Trophoblast cell (in vitro differentiated cells and primary cell): ENCODE data around the gene CCNI.

Source experiments
- DNase-seq, 2 donors: peaks; one replicate each; pipeline ENCODE4 v3.0.0-alpha.2; 2016
- H2AFZ ChIP-seq: 2 replicates; pipeline ENCODE4 v1.6.1; 2013; ENCODE audit warnings: low read length, moderate library complexity, mild to moderate bottlenecking; ENCODE audit not compliant: insufficient read depth, poor library complexity
- H2AK5ac ChIP-seq: 2 replicates; pipeline ENCODE4 v1.6.1; 2013; ENCODE audit warnings: mild to moderate bottlenecking, low read length
- H2BK120ac ChIP-seq: 2 replicates; pipeline ENCODE4 v1.6.1; 2013; ENCODE audit warnings: low read length, mild to moderate bottlenecking, moderate library complexity; ENCODE audit not compliant: insufficient read depth, poor library complexity
- H2BK12ac ChIP-seq: 2 replicates; pipeline ENCODE4 v1.6.1; 2013; ENCODE audit warnings: mild to moderate bottlenecking, low read length, moderate library complexity
- H2BK5ac ChIP-seq: 2 replicates; pipeline ENCODE4 v1.6.1; 2013; ENCODE audit warnings: low read length, low read depth, moderate library complexity, mild to moderate bottlenecking; ENCODE audit not compliant: poor library complexity
- H3K14ac ChIP-seq: 2 replicates; pipeline ENCODE4 v1.6.1; 2013; ENCODE audit warnings: mild to moderate bottlenecking, low read length
- H3K18ac ChIP-seq: 2 replicates; pipeline ENCODE4 v1.6.1; 2013; ENCODE audit warnings: mild to moderate bottlenecking, low read length
- H3K23ac ChIP-seq: 2 replicates; pipeline ENCODE4 v1.6.1; 2013; ENCODE audit warnings: low read length
- H3K27ac ChIP-seq: 2 replicates; pipeline ENCODE4 v1.5.1; 2013; ENCODE audit warnings: low read depth, mild to moderate bottlenecking, inconsistent platforms, low read length, moderate library complexity
- H3K27me3 ChIP-seq: 2 replicates; pipeline ENCODE4 v1.6.1; 2013; ENCODE audit warnings: inconsistent platforms, mild to moderate bottlenecking, low read length, moderate library complexity; ENCODE audit not compliant: insufficient read depth
- H3K36me3 ChIP-seq, 2 experiments: 1 replicate in 1 of 2; 2 replicates in 1 of 2; pipeline ENCODE4 v1.6.1; 2013; ENCODE audit warnings: low read length in 2 of 2, mild to moderate bottlenecking in 2 of 2, moderate library complexity in 1 of 2; ENCODE audit not compliant: insufficient read depth in 2 of 2, control insufficient read depth in 1 of 2
- H3K4ac ChIP-seq: 2 replicates; pipeline ENCODE4 v1.6.1; 2013; ENCODE audit warnings: low read depth, mild to moderate bottlenecking, low read length, moderate library complexity
- H3K4me1 ChIP-seq, 2 experiments: 1 replicate in 1 of 2; 2 replicates in 1 of 2; pipeline ENCODE4 v1.6.1; 2013; ENCODE audit warnings: low read length in 2 of 2, mild to moderate bottlenecking in 2 of 2, moderate library complexity in 1 of 2; ENCODE audit not compliant: insufficient read depth in 2 of 2, control insufficient read depth in 1 of 2
- H3K4me2 ChIP-seq: 2 replicates; pipeline ENCODE4 v1.6.1; 2013; ENCODE audit warnings: inconsistent platforms, mild to moderate bottlenecking, low read length, moderate library complexity
- H3K4me3 ChIP-seq: 2 replicates; pipeline ENCODE4 v1.5.1; 2013; ENCODE audit warnings: mild to moderate bottlenecking, low read depth, low read length, inconsistent platforms
- H3K79me1 ChIP-seq: one replicate; pipeline ENCODE4 v1.6.1; 2013; ENCODE audit warnings: low read length
- H3K79me2 ChIP-seq: 2 replicates; pipeline ENCODE4 v1.6.1; 2013; ENCODE audit warnings: low read length, mild to moderate bottlenecking; ENCODE audit not compliant: control insufficient read depth, insufficient read depth, poor library complexity
- H3K9ac ChIP-seq: 2 replicates; pipeline ENCODE4 v1.6.1; 2013; ENCODE audit warnings: mild to moderate bottlenecking, low read length
- H3K9me3 ChIP-seq: 2 replicates; pipeline ENCODE4 v1.6.1; 2013; ENCODE audit warnings: low read depth, mild to moderate bottlenecking, control low read depth, inconsistent platforms, low read length; ENCODE audit not compliant: insufficient read depth
- H4K12ac ChIP-seq: 2 replicates; pipeline ENCODE4 v1.6.1; 2013; ENCODE audit warnings: low read depth, mild to moderate bottlenecking, low read length, moderate library complexity
- H4K8ac ChIP-seq: 2 replicates; pipeline ENCODE4 v1.6.1; 2013; ENCODE audit warnings: low read depth, mild to moderate bottlenecking, low read length, moderate library complexity
- H4K91ac ChIP-seq: one replicate; pipeline ENCODE4 v1.6.1; 2013; ENCODE audit warnings: low read depth, mild to moderate bottlenecking, low read length, moderate library complexity
- WGBS: extraction: QIAGEN DNeasy Blood & Tissue Kit; methylation state at CpG from one replicate; pipeline ENCODE4 v1.1.7; 2013; ENCODE audit warnings: missing lambda C conversion rate; ENCODE audit not compliant: insufficient read length, insufficient coverage; ENCODE audit errors: extremely low coverage; 5-methylcytosine and 5-hydroxymethylcytosine counted together

The CCNI gene

DNA sequence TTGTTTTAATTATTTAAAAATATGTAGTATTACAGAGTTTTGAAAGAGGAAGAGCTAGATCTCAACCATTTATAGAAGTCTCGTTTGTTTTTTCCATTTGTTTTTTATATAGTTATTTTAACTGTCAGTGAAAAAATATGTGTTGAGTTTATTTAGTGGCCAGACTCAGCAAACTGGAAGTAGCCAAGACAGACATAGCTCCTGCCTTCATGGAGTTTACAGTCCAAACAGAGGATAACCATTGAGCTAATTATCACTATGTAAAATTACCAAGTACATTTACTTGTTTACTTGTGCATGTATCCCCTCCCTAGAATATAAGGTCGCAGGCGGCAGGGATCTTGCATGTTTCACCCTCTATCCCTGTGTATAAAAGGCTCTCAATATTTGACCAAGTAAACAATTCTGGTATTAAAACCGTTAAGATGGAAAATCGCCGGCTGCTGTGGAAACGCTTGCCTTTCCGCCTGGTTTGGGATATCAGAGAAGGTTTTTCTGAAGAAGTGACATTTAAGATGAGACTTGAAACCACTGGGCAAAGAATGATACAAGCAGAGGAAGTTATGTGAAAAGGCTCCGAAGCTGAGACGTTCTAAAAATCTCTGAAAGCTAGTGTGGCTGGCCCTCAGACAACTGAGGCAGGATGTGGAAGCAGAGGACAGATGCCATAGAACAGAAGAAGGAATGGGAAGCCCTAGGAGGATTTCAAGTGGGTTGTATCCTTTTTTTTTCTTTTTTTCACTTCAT lies 1.3 kb upstream of the CCNI start:
- Histone ChIP-seq H3K18ac (no peak overlapping the region), H3K9ac (no peak overlapping the region), H2AK5ac (no peak overlapping the region), H3K27ac (no peak overlapping the region), H3K4me2 (peak overlapping the region; percentile 5), H2BK12ac (no peak overlapping the region), H3K27me3 (no peaks in the 10 kb centered on the region), H4K8ac (no peak overlapping the region), H4K91ac (no peak overlapping the region), H3K14ac (no peak overlapping the region), H2BK5ac (no peak overlapping the region), H3K23ac (no peak overlapping the region), H3K4me3 (no peak overlapping the region), H3K4me1 (no peaks in the 10 kb centered on the region), H2AFZ (no peak overlapping the region), H4K12ac (no peak overlapping the region), H3K4ac (no peak overlapping the region), H3K9me3 (no peaks in the 10 kb centered on the region), H3K36me3 (no peaks in the 10 kb centered on the region), H3K79me1 (peaks cover 13% of the 10 kb centered on the region), H3K79me2 (peaks cover 14% of the 10 kb centered on the region), H2BK120ac (no peak overlapping the region)
- DNase-seq, result no peak
- no CpG with 5 or more reads among the region's 10 CpGs for WGBS

DNA sequence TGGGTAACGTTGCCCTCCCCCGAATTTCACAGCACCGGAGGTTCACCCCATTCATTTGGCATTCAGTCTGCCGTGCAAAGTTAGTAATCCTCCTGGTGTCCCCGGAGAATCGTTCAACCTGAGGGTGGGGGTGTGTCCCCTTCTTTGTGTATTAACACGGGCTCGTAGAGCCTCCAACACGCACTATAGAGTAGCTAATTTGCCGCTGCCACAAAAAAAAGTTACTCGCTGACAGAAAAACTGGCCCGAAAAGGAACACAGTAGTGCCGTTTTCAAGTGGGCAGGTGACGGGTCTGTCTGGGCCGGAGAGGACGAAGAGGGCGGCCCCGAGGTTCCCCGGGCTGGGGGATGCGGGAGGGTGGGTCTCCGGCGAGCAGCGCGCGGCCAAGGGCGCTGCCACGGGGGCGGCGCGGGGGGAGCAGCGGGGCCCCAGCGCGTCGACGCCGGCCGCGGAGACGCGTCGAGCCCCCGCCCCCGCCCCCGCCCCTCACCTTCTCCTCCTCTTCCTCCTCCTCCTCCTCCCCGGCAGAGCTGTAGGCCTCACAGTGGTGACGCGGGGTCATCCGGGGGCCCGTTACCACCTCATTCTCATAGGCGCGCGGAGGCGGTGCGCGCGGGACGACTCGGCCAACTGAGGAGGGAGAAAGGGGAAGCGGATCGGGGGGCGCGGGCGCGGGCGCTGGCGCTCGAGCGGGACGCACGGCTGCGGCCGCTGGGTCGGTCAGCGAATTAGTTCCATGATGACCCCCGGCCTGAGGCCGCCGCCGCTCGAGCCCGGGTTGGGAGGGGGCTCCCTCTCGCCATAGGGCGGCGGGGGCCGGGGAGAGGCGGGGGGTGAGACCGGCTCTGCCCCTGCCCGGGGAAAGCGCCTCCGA lies 571 bp downstream of the CCNI start:
- Histone ChIP-seq H4K12ac (peak overlapping the region; percentile 88), H3K27ac (peak overlapping the region; percentile 96), H3K9ac (peak overlapping the region; percentile 81), H4K91ac (peak overlapping the region; percentile 88), H3K23ac (no peak overlapping the region), H4K8ac (peak overlapping the region; percentile 88), H3K4me3 (peak overlapping the region; percentile 81), H3K18ac (peak overlapping the region; percentile 89), H3K27me3 (no peaks in the 10 kb centered on the region), H2AK5ac (peak overlapping the region; percentile 79), H3K36me3 (no peaks in the 10 kb centered on the region), H3K4me2 (peak overlapping the region; percentile 69), H2BK5ac (peak overlapping the region; percentile 91), H2AFZ (peak overlapping the region; percentile 38), H3K4ac (peak overlapping the region; percentile 100), H3K79me1 (peaks cover 13% of the 10 kb centered on the region), H3K14ac (peak overlapping the region; percentile 93), H2BK12ac (peak overlapping the region; percentile 53), H3K9me3 (no peaks in the 10 kb centered on the region), H3K79me2 (peaks cover 14% of the 10 kb centered on the region), H3K4me1 (peaks cover 0 to 2% of the 10 kb centered on the region in 2 experiments), H2BK120ac (peak overlapping the region; percentile 81)
- WGBS, result no CpG with 5 or more reads among the region's 89 CpGs
- DNase-seq, result peak; percentile 62 to 73

DNA sequence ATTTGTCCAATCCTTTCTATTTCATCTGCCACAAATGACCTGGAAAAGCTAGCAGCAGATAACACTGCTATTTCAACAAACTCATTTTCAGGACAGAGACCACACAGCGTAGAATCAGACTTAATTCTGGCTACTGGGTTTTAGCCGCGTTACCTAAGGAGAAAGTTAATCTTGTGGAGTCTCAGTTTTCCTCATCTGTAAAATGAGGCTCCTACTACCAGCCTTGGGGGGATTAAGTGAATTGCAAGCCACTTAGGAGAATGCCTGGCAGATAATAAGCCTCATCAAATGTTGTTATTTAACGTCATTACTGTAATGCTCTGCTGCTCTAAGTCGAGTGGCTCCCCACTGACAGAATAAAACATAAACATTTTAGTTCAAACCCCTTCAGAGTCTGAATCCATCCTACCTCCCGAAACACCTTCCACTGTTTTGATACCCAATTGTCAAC lies 1.4 kb downstream of the CCNI start:
- H3K27ac ChIP-seq, result no peak overlapping the region
- peak overlapping the region; percentile 71 for H3K9ac ChIP-seq
- peak overlapping the region; percentile 23 for H3K4me3 ChIP-seq
- peaks cover 14% of the 10 kb centered on the region for H3K79me2 ChIP-seq
- H3K36me3 ChIP-seq, result peaks cover 0 to 2% of the 10 kb centered on the region in 2 experiments
- H3K9me3 ChIP-seq, result no peaks in the 10 kb centered on the region
- no peak overlapping the region for H4K91ac ChIP-seq
- peak overlapping the region; percentile 69 for H3K4me2 ChIP-seq
- WGBS, result no CpG with 5 or more reads among the region's 6 CpGs
- no peak overlapping the region for H3K18ac ChIP-seq
- peak overlapping the region; percentile 84 for H3K4ac ChIP-seq
- H3K27me3 ChIP-seq, result no peaks in the 10 kb centered on the region
- H2BK120ac ChIP-seq, result no peak overlapping the region
- H3K4me1 ChIP-seq, result peaks cover 0 to 2% of the 10 kb centered on the region in 2 experiments
- peak overlapping the region; percentile 6 for H3K23ac ChIP-seq
- H2BK12ac ChIP-seq, result no peak overlapping the region
- H2BK5ac ChIP-seq, result no peak overlapping the region
- no peak overlapping the region for H4K12ac ChIP-seq
- no peak overlapping the region for H2AFZ ChIP-seq
- H4K8ac ChIP-seq, result no peak overlapping the region
- H2AK5ac ChIP-seq, result no peak overlapping the region
- peaks cover 13% of the 10 kb centered on the region for H3K79me1 ChIP-seq
- H3K14ac ChIP-seq, result no peak overlapping the region
- peak in 1 of 2 donors; percentile 5 for DNase-seq

DNA sequence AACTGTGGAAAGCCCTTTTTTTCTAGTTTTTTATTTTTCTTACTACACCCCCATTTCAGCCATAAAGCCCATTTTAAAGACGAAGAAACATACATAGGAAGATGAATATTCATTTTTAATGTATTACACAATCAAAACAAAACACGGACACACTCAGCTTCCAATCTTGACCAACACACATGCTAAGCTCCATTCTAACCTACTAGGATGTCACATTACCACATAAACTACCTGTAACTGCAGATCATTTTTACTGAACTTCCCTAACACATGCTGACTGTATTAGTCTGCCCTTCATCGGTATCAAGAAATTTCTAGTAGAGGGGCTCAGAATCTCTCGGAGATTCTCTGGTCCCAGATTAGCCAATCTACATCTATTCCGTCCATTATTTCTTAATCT lies 1.8 kb downstream of the CCNI start:
- peaks cover 16% of the 10 kb centered on the region for H3K79me2 ChIP-seq
- no peak for DNase-seq
- H2BK12ac ChIP-seq, result no peak overlapping the region
- H3K4me2 ChIP-seq, result peak overlapping the region; percentile 69
- H3K36me3 ChIP-seq, result peaks cover 0 to 4% of the 10 kb centered on the region in 2 experiments
- no peak overlapping the region for H2AK5ac ChIP-seq
- no peak overlapping the region for H2BK5ac ChIP-seq
- no peak overlapping the region for H2AFZ ChIP-seq
- no peak overlapping the region for H4K12ac ChIP-seq
- H3K4me3 ChIP-seq, result no peak overlapping the region
- no peak overlapping the region for H3K23ac ChIP-seq
- no CpG with 5 or more reads among the region's 5 CpGs for WGBS
- H3K9ac ChIP-seq, result no peak overlapping the region
- H3K79me1 ChIP-seq, result peaks cover 13% of the 10 kb centered on the region
- no peak overlapping the region for H3K27ac ChIP-seq
- no peak overlapping the region for H3K14ac ChIP-seq
- H2BK120ac ChIP-seq, result no peak overlapping the region
- H4K91ac ChIP-seq, result no peak overlapping the region
- H3K4ac ChIP-seq, result peak overlapping the region; percentile 91
- H3K18ac ChIP-seq, result no peak overlapping the region
- H4K8ac ChIP-seq, result no peak overlapping the region
- no peaks in the 10 kb centered on the region for H3K9me3 ChIP-seq
- H3K27me3 ChIP-seq, result no peaks in the 10 kb centered on the region
- peaks cover 0 to 2% of the 10 kb centered on the region in 2 experiments for H3K4me1 ChIP-seq
